Vagina (tissue), 2 donors: ENCODE data around the gene MRPL16.

Experiments
- POLR2A ChIP-seq, 2 donors: fragments of 450-650 bp; IDR thresholded peaks; one replicate each; pipeline ENCODE4 v1.6.1; 2017; ENCODE audit warnings: antibody characterized with exemption in 2 of 2, mild to moderate bottlenecking in 2 of 2, moderate library complexity in 2 of 2
- POLR2AphosphoS5 ChIP-seq, 2 donors: sonication (generic); formaldehyde crosslinking; IDR thresholded peaks; one replicate each; pipeline ENCODE4 v1.9.0; 2017; ENCODE audit warnings: antibody characterized with exemption in 2 of 2, mild to moderate bottlenecking in 2 of 2, low read depth in 1 of 2; ENCODE audit not compliant: insufficient read depth in 1 of 2

DNA sequence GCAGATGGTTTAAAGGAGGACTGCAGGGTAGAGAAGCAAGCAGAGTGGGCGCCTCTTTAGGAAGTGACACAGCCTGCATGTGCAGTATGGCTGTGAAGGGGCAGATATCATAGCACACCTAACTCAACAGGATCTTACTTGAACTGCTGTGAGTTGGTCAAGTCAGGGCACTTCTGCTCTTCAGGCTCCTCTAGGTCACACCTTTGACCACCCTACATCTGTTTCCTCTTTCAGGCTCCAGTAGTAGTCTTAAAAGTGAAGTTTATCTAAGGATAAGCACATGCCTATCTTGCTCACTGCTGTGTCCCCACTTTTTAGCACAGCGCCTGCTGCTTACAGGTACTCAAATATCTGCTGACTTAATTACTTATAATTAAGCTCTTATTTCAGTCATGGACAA is 6.5 kb downstream of the MRPL16 start:
- TF ChIP-seq POLR2AphosphoS5 (IDR thresholded peaks at IDR 0.05; ENCODE audit: insufficient read depth in 1 of 2, low read depth in 1 of 2) (no peak), POLR2A (IDR thresholded peaks at IDR 0.05) (no peak)
